H1 (cell line): ENCODE data around the gene MYRF. TPM values are rescaled to one million over a fixed set of nuclear protein-coding genes. Genes with fewer than 3 reads are reported as not detected.

ENCODE experiments used
- CTCF ChIA-PET: fragments of 300-600 bp; sonication (Branson Sonifier 250); formaldehyde crosslinking; loops from one replicate; lab custom pipeline; 2021; ENCODE audit not compliant: partially characterized antibody; lab: Charles Lee
- POLR2A ChIA-PET: fragments of 300-600 bp; sonication (Branson Sonifier 250); formaldehyde crosslinking; loops from one replicate; lab custom pipeline; 2021; ENCODE audit warnings: inconsistent platforms; ENCODE audit not compliant: partially characterized antibody; lab: Charles Lee
- DNase-seq, 2 experiments: peaks; one replicate each; pipeline versions ENCODE4 v3.0.0 to v3.0.0-alpha.2; 2010 to 2022; ENCODE audit warnings: low spot score in 2 of 2, low read depth in 1 of 2, mixed read lengths in 1 of 2
- FAIRE-seq: peaks from 2 replicates; lab custom pipeline; 2011; peaks lifted over from hg19 to GRCh38; lab: Jason Lieb, UNC
- H2AFZ ChIP-seq: 2 replicates; pipeline ENCODE4 v1.8.1; 2012; ENCODE audit warnings: low read length, inconsistent platforms
- H2AK5ac ChIP-seq: 2 replicates; pipeline ENCODE4 v1.6.1; 2013; ENCODE audit warnings: low read depth, low read length
- H2BK120ac ChIP-seq: replicated peaks from 2 replicates; pipeline ENCODE3; 2013; ENCODE audit warnings: low read depth, low read length, inconsistent platforms
- H2BK12ac ChIP-seq: 2 replicates; pipeline ENCODE4 v1.6.1; 2013; ENCODE audit warnings: low read depth, low read length
- H2BK15ac ChIP-seq: 2 replicates; pipeline ENCODE4 v1.6.1; 2013; ENCODE audit warnings: low read length
- H2BK20ac ChIP-seq: 2 replicates; pipeline ENCODE4 v1.6.1; 2013; ENCODE audit warnings: low read length
- H2BK5ac ChIP-seq: 2 replicates; pipeline ENCODE4 v1.6.1; 2013; ENCODE audit warnings: low read depth, low read length
- H3K14ac ChIP-seq: 2 replicates; pipeline ENCODE4 v1.6.1; 2013; ENCODE audit warnings: inconsistent platforms; ENCODE audit not compliant: insufficient read length
- H3K18ac ChIP-seq: 2 replicates; pipeline ENCODE4 v1.6.1; 2013; ENCODE audit warnings: low read length; ENCODE audit errors: extremely low read depth
- H3K23ac ChIP-seq: 2 replicates; pipeline ENCODE4 v1.6.1; 2013; ENCODE audit warnings: inconsistent platforms; ENCODE audit not compliant: insufficient read length
- H3K23me2 ChIP-seq: 2 replicates; pipeline ENCODE4 v1.6.1; 2013; ENCODE audit warnings: low read depth, low read length
- H3K27ac ChIP-seq: 2 replicates; pipeline ENCODE4 v1.6.1; 2011; ENCODE audit warnings: low read depth, low read length, inconsistent platforms
- H3K27me3 ChIP-seq, 4 experiments: replicated peaks in 1 of 4; 1 replicate in 1 of 4; 2 replicates in 3 of 4; pipeline versions ENCODE4 v1.6.1 to v1.8.1; 2011 to 2013; ENCODE audit warnings: low read length in 3 of 4, mild to moderate bottlenecking in 3 of 4, inconsistent platforms in 2 of 4, mixed read lengths in 2 of 4, moderate library complexity in 1 of 4; ENCODE audit not compliant: control insufficient read depth in 3 of 4, insufficient read depth in 3 of 4; ENCODE audit errors: extremely low read depth in 1 of 4
- H3K36me3 ChIP-seq, 4 experiments: 2 replicates each; pipeline versions ENCODE4 v1.6.1 to v1.8.1; 2011 to 2013; ENCODE audit warnings: mild to moderate bottlenecking in 4 of 4, low read length in 3 of 4, moderate library complexity in 2 of 4, control low read depth in 1 of 4, inconsistent platforms in 1 of 4; ENCODE audit not compliant: insufficient read depth in 4 of 4, control insufficient read depth in 2 of 4
- H3K4ac ChIP-seq: replicated peaks from 2 replicates; pipeline ENCODE3; 2013; ENCODE audit warnings: low read length, low read depth, mixed read lengths, inconsistent platforms; ENCODE audit not compliant: insufficient read length
- H3K4me1 ChIP-seq, 4 experiments: replicated peaks in 1 of 4; 1 replicate in 1 of 4; 2 replicates in 3 of 4; pipeline versions ENCODE4 v1.6.1 to v1.8.1; 2011 to 2013; ENCODE audit warnings: low read length in 3 of 4, inconsistent platforms in 2 of 4, mixed read lengths in 1 of 4; ENCODE audit not compliant: insufficient read depth in 4 of 4, control insufficient read depth in 3 of 4
- H3K4me2 ChIP-seq, 2 experiments: 2 replicates each; pipeline versions ENCODE4 v1.6.1 to v1.8.1; 2011 to 2013; ENCODE audit warnings: low read depth in 2 of 2, low read length in 2 of 2, control low read depth in 1 of 2, inconsistent platforms in 1 of 2, mild to moderate bottlenecking in 1 of 2; ENCODE audit not compliant: insufficient read depth in 1 of 2
- H3K4me3 ChIP-seq, 4 experiments: fragments of 200-600, 300-600 bp in 1 of 4; sonication (generic), shearing (Covaris generic), sonication (Bioruptor Twin) in 1 of 4; 2 replicates each; pipeline versions ENCODE4 v1.5.1 to v1.8.1; 2011 to 2016; ENCODE audit warnings: low read length in 4 of 4, low read depth in 3 of 4, control low read depth in 2 of 4, inconsistent platforms in 2 of 4, mild to moderate bottlenecking in 2 of 4, mixed read lengths in 1 of 4, moderate library complexity in 1 of 4; ENCODE audit not compliant: insufficient read depth in 2 of 4; ENCODE audit errors: extremely low read depth in 1 of 4
- H3K56ac ChIP-seq: replicated peaks from 2 replicates; pipeline ENCODE3; 2013; ENCODE audit warnings: low read depth, mild to moderate bottlenecking, mixed read lengths, low read length, inconsistent platforms; ENCODE audit not compliant: insufficient read length
- H3K79me1 ChIP-seq: 2 replicates; pipeline ENCODE4 v1.6.1; 2013; ENCODE audit warnings: low read depth, low read length, control low read depth
- H3K79me2 ChIP-seq, 2 experiments: 2 replicates each; pipeline versions ENCODE4 v1.6.1 to v1.8.1; 2012 to 2013; ENCODE audit warnings: low read length in 2 of 2, mild to moderate bottlenecking in 2 of 2, inconsistent platforms in 1 of 2; ENCODE audit not compliant: insufficient read depth in 2 of 2, control insufficient read depth in 1 of 2
- H3K9ac ChIP-seq, 4 experiments: replicated peaks in 1 of 4; 1 replicate in 1 of 4; 2 replicates in 3 of 4; pipeline versions ENCODE4 v1.6.1 to v1.8.1; 2011 to 2013; ENCODE audit warnings: low read depth in 3 of 4, low read length in 3 of 4, control low read depth in 2 of 4, mild to moderate bottlenecking in 2 of 4, moderate library complexity in 2 of 4, inconsistent platforms in 1 of 4; ENCODE audit errors: extremely low read depth in 1 of 4
- H3K9me3 ChIP-seq, 2 experiments: 2 replicates each; pipeline versions ENCODE4 v1.6.1 to v1.8.1; 2012 to 2013; ENCODE audit warnings: mild to moderate bottlenecking in 2 of 2, moderate library complexity in 2 of 2, control low read depth in 1 of 2, inconsistent platforms in 1 of 2, low read depth in 1 of 2, low read length in 1 of 2, mixed read lengths in 1 of 2; ENCODE audit not compliant: insufficient read depth in 2 of 2
- H4K20me1 ChIP-seq, 2 experiments: replicated peaks in 1 of 2; 2 replicates each; pipeline versions ENCODE3 to v1.8.1; 2011 to 2013; ENCODE audit warnings: inconsistent platforms in 2 of 2, low read length in 2 of 2, mild to moderate bottlenecking in 1 of 2; ENCODE audit not compliant: insufficient read depth in 2 of 2, control insufficient read depth in 1 of 2
- H4K5ac ChIP-seq: 2 replicates; pipeline ENCODE4 v1.6.1; 2013; ENCODE audit warnings: low read length, low read depth, mixed read lengths, inconsistent platforms; ENCODE audit not compliant: insufficient read length
- H4K8ac ChIP-seq: 2 replicates; pipeline ENCODE4 v1.8.0; 2013; ENCODE audit warnings: mild to moderate bottlenecking, moderate library complexity, low read length, inconsistent platforms; ENCODE audit not compliant: insufficient read depth; ENCODE audit errors: extremely low read depth
- H4K91ac ChIP-seq: replicated peaks from 2 replicates; pipeline ENCODE3; 2013; ENCODE audit warnings: low read length, mixed read lengths, inconsistent platforms; ENCODE audit not compliant: insufficient read length
- RAD21 ChIP-seq, 2 experiments: IDR thresholded peaks in 1 of 2; conservative IDR thresholded peaks in 1 of 2; 2 replicates each; pipeline ENCODE4 v1.6.1; 2011; ENCODE audit warnings: low read depth in 2 of 2, low read length in 2 of 2, improper control_type of control experiment in 1 of 2, inconsistent platforms in 1 of 2, mild to moderate bottlenecking in 1 of 2, moderate library complexity in 1 of 2
- WGBS, 2 experiments: shearing (Covaris generic) in 1 of 2; methylation state at CpG; one replicate each; pipeline versions ENCODE4 v1.1.6 to v1.1.7; 2013 to 2015; ENCODE audit warnings: low lambda C conversion rate in 2 of 2, mixed read lengths in 2 of 2, inconsistent platforms in 1 of 2, low coverage in 1 of 2, missing lambda C conversion rate in 1 of 2; ENCODE audit not compliant: insufficient replicate concordance in 2 of 2, insufficient coverage in 1 of 2, insufficient read length in 1 of 2; ENCODE audit errors: extremely low coverage in 1 of 2, missing lambda C conversion rate in 1 of 2; 5-methylcytosine and 5-hydroxymethylcytosine counted together
- polyA plus RNA-seq, 7 experiments: library from polyadenylated mRNA; depleted of rRNA in 3 of 7; stranded (reverse) in 5 of 7; unstranded in 2 of 7; fragments of >200 nt in 5 of 7; fragments of 200-250 nt in 2 of 7; gene quantifications; 1 replicate in 5 of 7; 2 replicates in 1 of 7; 4 replicates in 1 of 7; pipeline versions ENCODE4 v1.2.1 to v1.2.3, GENCODE V29; 2011 to 2013; ENCODE audit warnings: missing spikeins in 2 of 7, mixed read lengths in 2 of 7
- total RNA-seq: library from RNA; stranded (reverse); fragmentation: NEBNext Ultra II Directional; extraction: Animal tissue kit (Norgen Biotek cat#: 25700); gene quantifications from 2 replicates; pipeline ENCODE4 v1.2.1, GENCODE V29; 2021
- TF ChIP-seq, protein P1 (sequence below): IDR thresholded peaks from 2 replicates; pipeline ENCODE4 v1.6.1; 2012; ENCODE audit warnings: low read length, inconsistent platforms

MYRF gene
- total and polyA plus RNA-seq, 2 of the 8 experiments (the other 6 are each of a cell fraction or from before 2014, with no cell fraction given), result 6.0 to 6.1 TPM

DNA sequence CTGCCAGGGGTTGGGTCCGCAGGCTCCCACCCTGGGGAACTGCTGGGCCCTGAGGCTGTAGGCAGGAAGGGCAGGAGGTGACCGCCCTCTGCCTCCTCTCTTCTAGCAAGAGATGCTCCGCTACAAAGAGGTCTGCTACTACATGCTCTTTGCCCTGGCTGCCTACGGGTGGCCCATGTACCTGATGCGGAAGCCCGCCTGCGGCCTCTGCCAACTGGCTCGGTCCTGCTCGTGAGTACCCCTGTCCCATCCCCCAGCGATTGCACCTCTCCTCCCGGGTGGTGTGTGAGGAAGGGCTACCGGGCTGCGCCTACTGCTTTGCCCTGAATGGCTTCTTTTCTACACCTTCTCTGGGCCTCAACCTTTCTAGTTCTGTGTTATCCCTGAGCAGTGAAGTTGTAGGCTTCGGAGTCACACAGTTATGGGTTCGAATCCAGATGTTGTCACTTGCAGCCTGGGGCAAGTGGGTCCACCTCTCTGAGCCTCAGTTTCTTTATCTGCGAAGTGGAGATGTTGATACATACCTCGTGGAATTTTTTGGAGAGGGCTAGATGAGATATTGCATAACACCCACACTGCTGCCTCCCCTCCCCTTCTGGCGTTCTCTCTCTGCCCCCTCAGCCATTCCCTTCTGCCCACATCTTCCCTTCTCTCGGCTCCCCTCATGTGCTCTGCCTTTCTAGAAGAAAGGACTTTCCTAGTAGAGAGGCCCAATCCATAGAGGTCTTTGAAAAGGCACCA, 21.1 kb upstream of the MYRF start:
- H2BK20ac ChIP-seq, result no peak overlapping the region
- H3K4me1 ChIP-seq, result no peaks in the 10 kb centered on the region
- H3K23me2 ChIP-seq, result no peaks in the 10 kb centered on the region
- DNase-seq, result no peak
- H2AK5ac ChIP-seq, result no peak overlapping the region
- H3K56ac ChIP-seq, result no peak overlapping the region
- TF ChIP-seq, protein P1, sequence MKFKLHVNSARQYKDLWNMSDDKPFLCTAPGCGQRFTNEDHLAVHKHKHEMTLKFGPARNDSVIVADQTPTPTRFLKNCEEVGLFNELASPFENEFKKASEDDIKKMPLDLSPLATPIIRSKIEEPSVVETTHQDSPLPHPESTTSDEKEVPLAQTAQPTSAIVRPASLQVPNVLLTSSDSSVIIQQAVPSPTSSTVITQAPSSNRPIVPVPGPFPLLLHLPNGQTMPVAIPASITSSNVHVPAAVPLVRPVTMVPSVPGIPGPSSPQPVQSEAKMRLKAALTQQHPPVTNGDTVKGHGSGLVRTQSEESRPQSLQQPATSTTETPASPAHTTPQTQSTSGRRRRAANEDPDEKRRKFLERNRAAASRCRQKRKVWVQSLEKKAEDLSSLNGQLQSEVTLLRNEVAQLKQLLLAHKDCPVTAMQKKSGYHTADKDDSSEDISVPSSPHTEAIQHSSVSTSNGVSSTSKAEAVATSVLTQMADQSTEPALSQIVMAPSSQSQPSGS, result no peak
- TF ChIP-seq RAD21 (IDR thresholded peaks at IDR 0.05 in 1 of 2, conservative IDR thresholded peaks at IDR 0.05 in 1 of 2; ENCODE audit: low read depth in 2 of 2, low read length in 2 of 2), result no peak
- no peak overlapping the region for H3K4me3 ChIP-seq
- no peak overlapping the region for H3K9ac ChIP-seq
- H2AFZ ChIP-seq, result no peak overlapping the region
- no peak overlapping the region for H3K27ac ChIP-seq
- H3K79me1 ChIP-seq, result no peaks in the 10 kb centered on the region
- H4K5ac ChIP-seq, result no peak overlapping the region
- H3K18ac ChIP-seq, result no peak overlapping the region
- no peak overlapping the region for H2BK12ac ChIP-seq
- H2BK5ac ChIP-seq, result no peak overlapping the region
- no peak overlapping the region for H4K8ac ChIP-seq
- no peak overlapping the region for H3K14ac ChIP-seq
- no peaks in the 10 kb centered on the region for H3K27me3 ChIP-seq
- no peak overlapping the region for H2BK15ac ChIP-seq
- 92% methylated on average over 19 of the region's 19 CpGs; no CpG with 5 or more reads in 1 of the 2 experiments for WGBS, 2 experiments
- H2BK120ac ChIP-seq, result no peak overlapping the region
- H3K4me2 ChIP-seq, result no peak overlapping the region
- H3K23ac ChIP-seq, result no peak overlapping the region
- H4K20me1 ChIP-seq, result peaks cover 0 to 8% of the 10 kb centered on the region in 2 experiments
- POLR2A ChIA-PET, result no interaction called here
- no peak for FAIRE-seq
- peaks cover 0 to 9% (median 0%) of the 10 kb centered on the region in 4 experiments; a peak in 4 of 8 replicates for H3K36me3 ChIP-seq
- no peaks in the 10 kb centered on the region for H3K79me2 ChIP-seq
- H3K9me3 ChIP-seq, result no peaks in the 10 kb centered on the region
- H4K91ac ChIP-seq, result no peak overlapping the region
- CTCF ChIA-PET, result interaction anchor here (0.5 to 10.9 kb wide), 15 partner anchors 10 to 249 kb away, joined by 3 to 127 read pairs (median 3); partner anchors contain the start of gene DAGLA
- no peak overlapping the region for H3K4ac ChIP-seq
